Endothelial cell of umbilical vein (primary cell): ENCODE data around the gene ADAMTS6. TPM values are rescaled to one million over a fixed set of nuclear protein-coding genes. Genes with fewer than 3 reads are reported as not detected.
A peak's percentile ranks its signal among the peaks of the same experiment; 100 is the strongest.

Source experiments
- BruUV-seq: library from RNA; stranded (reverse); fragments of 400-500 nt; replicated peaks from 2 replicates; lab custom pipeline; 2021; lab: Mats Ljungman, UMichigan
- CTCF ChIA-PET: fragments of 300-600, 350-600 bp; sonication (Branson Sonifier 250); formaldehyde crosslinking; loops from one replicate; lab custom pipeline; 2021; ENCODE audit warnings: antibody characterized with exemption, inconsistent platforms; lab: Charles Lee
- POLR2A ChIA-PET: fragments of 300-600, 350-600 bp; sonication (Branson Sonifier 250); formaldehyde crosslinking; loops from one replicate; lab custom pipeline; 2021; ENCODE audit warnings: antibody characterized with exemption, inconsistent platforms; lab: Charles Lee
- DNase-seq: peaks from one replicate; pipeline ENCODE4 v3.0.0-alpha.2; 2011; ENCODE audit warnings: low read depth, low spot score
- FAIRE-seq: peaks from 2 replicates; lab custom pipeline; 2011; peaks lifted over from hg19 to GRCh38; lab: Jason Lieb, UNC
- H2AFZ ChIP-seq: 2 replicates; pipeline ENCODE4 v1.6.0; 2012; ENCODE audit warnings: low read depth, low read length, control low read depth, inconsistent platforms
- H3K27ac ChIP-seq: 2 replicates; pipeline ENCODE4 v1.5.1; 2011; ENCODE audit warnings: low read depth, mild to moderate bottlenecking, control low read depth, low read length, moderate library complexity; ENCODE audit not compliant: insufficient read depth
- H3K27me3 ChIP-seq, 2 experiments: 2 replicates each; pipeline versions ENCODE4 v1.6.0 to v1.6.1; 2011; ENCODE audit warnings: low read length in 2 of 2, mixed read lengths in 1 of 2; ENCODE audit not compliant: control insufficient read depth in 2 of 2, insufficient read depth in 2 of 2
- H3K36me3 ChIP-seq, 2 experiments: 2 replicates in 1 of 2; 3 replicates in 1 of 2; pipeline ENCODE4 v1.5.1; 2011; ENCODE audit warnings: low read length in 2 of 2, mild to moderate bottlenecking in 1 of 2, moderate library complexity in 1 of 2; ENCODE audit not compliant: control insufficient read depth in 2 of 2, insufficient read depth in 2 of 2; ENCODE audit errors: extremely low read depth in 1 of 2
- H3K4me1 ChIP-seq: 3 replicates; pipeline ENCODE4 v1.5.1; 2011; ENCODE audit warnings: mild to moderate bottlenecking, low read length; ENCODE audit not compliant: control insufficient read depth, insufficient read depth; ENCODE audit errors: extremely low read depth
- H3K4me2 ChIP-seq: 2 replicates; pipeline ENCODE4 v1.6.1; 2011; ENCODE audit warnings: low read length, control low read depth, mixed read lengths; ENCODE audit not compliant: insufficient read depth
- H3K4me3 ChIP-seq, 3 experiments: fragments of 200-600 bp in 1 of 3; sonication (generic), shearing (Covaris generic) in 1 of 3; replicated peaks in 1 of 3; 2 replicates each; pipeline ENCODE4 v1.5.1; 2011 to 2016; ENCODE audit warnings: control low read depth in 3 of 3, low read length in 3 of 3, mild to moderate bottlenecking in 2 of 3, inconsistent platforms in 1 of 3, low read depth in 1 of 3, moderate library complexity in 1 of 3; ENCODE audit not compliant: insufficient read depth in 1 of 3
- H3K79me2 ChIP-seq: 2 replicates; pipeline ENCODE4 v1.6.0; 2012; ENCODE audit warnings: low read length, inconsistent platforms; ENCODE audit not compliant: control insufficient read depth, insufficient read depth
- H3K9ac ChIP-seq: replicated peaks from 2 replicates; pipeline ENCODE3; 2011; ENCODE audit warnings: low read length, control low read depth; ENCODE audit not compliant: insufficient read depth; ENCODE audit errors: extremely low read depth
- H3K9me1 ChIP-seq: replicated peaks from 3 replicates; pipeline ENCODE4 v1.6.0; 2011; ENCODE audit warnings: mild to moderate bottlenecking, low read length; ENCODE audit not compliant: control insufficient read depth, insufficient read depth; ENCODE audit errors: extremely low read depth
- H3K9me3 ChIP-seq: replicated peaks from 2 replicates; pipeline ENCODE4 v1.5.1; 2012; ENCODE audit warnings: low read length, inconsistent platforms; ENCODE audit not compliant: control insufficient read depth, insufficient read depth
- H4K20me1 ChIP-seq: replicated peaks from 2 replicates; pipeline ENCODE3; 2011; ENCODE audit warnings: mild to moderate bottlenecking, low read length; ENCODE audit not compliant: control insufficient read depth, insufficient read depth; ENCODE audit errors: extremely low read depth
- EZH2 ChIP-seq: IDR thresholded peaks from 2 replicates; pipeline ENCODE4 v1.6.1; 2012; ENCODE audit warnings: borderline replicate concordance, low read depth, mild to moderate bottlenecking, moderate library complexity, low read length, inconsistent platforms; ENCODE audit not compliant: severe bottlenecking
- FOS ChIP-seq: IDR thresholded peaks from 2 replicates; pipeline ENCODE4 v1.6.1; 2011; ENCODE audit warnings: mild to moderate bottlenecking, low read length, moderate library complexity, borderline replicate concordance; ENCODE audit not compliant: insufficient read depth
- GATA2 ChIP-seq: IDR thresholded peaks from 2 replicates; pipeline ENCODE4 v1.7.0; 2011; ENCODE audit warnings: low read depth, mild to moderate bottlenecking, moderate library complexity, mixed read lengths, low read length; ENCODE audit not compliant: insufficient read length, insufficient read depth
- JUN ChIP-seq: IDR thresholded peaks from 2 replicates; pipeline ENCODE4 v1.6.1; 2011; ENCODE audit warnings: borderline replicate concordance, low read depth; ENCODE audit not compliant: insufficient read length, insufficient read depth
- MYC ChIP-seq: IDR thresholded peaks from one replicate; pipeline ENCODE4 v1.6.1; 2011; ENCODE audit warnings: mild to moderate bottlenecking, low read depth, low read length
- POLR2A ChIP-seq: IDR thresholded peaks from 2 replicates; pipeline ENCODE4 v1.6.1; 2012; ENCODE audit warnings: low read depth, mild to moderate bottlenecking, control low read depth, low read length
- POLR2AphosphoS5 ChIP-seq: IDR thresholded peaks from 2 replicates; pipeline ENCODE4 v1.6.1; 2012; ENCODE audit warnings: low read depth, mild to moderate bottlenecking, control low read depth, low read length, moderate library complexity; ENCODE audit not compliant: insufficient read depth
- dilution Hi-C: fragments of 300-500 bp; cut with MboI; formaldehyde crosslinking; loops from one replicate; pipeline ENCODE4 v1.15.0; 2019; ENCODE audit warnings: low sequenced_read_pairs; ENCODE audit not compliant: extremely low pct_ligation_motif_present
- intact Hi-C: fragments of 100-400 bp; cut with micrococcal nuclease; formaldehyde crosslinking; loops from one replicate; pipeline ENCODE4 v1.10.0; 2022
- polyA plus RNA-seq, 4 experiments: library from polyadenylated mRNA; depleted of rRNA in 3 of 4; stranded (reverse) in 3 of 4; unstranded in 1 of 4; fragments of >200 nt; gene quantifications; 2 replicates each; pipeline versions ENCODE4 v1.2.1 to v1.2.3, GENCODE V29; 2011 to 2012; ENCODE audit warnings: missing spikeins in 1 of 4
- total RNA-seq: library from RNA; stranded (reverse); gene quantifications from 2 replicates; pipeline ENCODE4 v1.2.3, GENCODE V29; 2021
- TF ChIP-seq, protein P1 (sequence below), 2 donors: IDR thresholded peaks; 1 replicate in 1 of 2; 2 replicates in 1 of 2; pipeline ENCODE4 v1.5.1; 2011; ENCODE audit warnings: low read length in 2 of 2, mild to moderate bottlenecking in 2 of 2, moderate library complexity in 2 of 2, control low read depth in 1 of 2, inconsistent platforms in 1 of 2, low read depth in 1 of 2; ENCODE audit not compliant: insufficient read depth in 1 of 2; ENCODE audit errors: extremely low read depth in 1 of 2
- TF ChIP-seq, protein P2 (sequence below): IDR thresholded peaks from 2 replicates; pipeline ENCODE4 v1.6.1; 2011; ENCODE audit not compliant: insufficient read depth, insufficient read length

The ADAMTS6 gene
- total and polyA plus RNA-seq, 2 donors (not counting 3 experiments of a cell fraction or from before 2014, with no cell fraction given), result 20.4 to 43.4 TPM

DNA sequence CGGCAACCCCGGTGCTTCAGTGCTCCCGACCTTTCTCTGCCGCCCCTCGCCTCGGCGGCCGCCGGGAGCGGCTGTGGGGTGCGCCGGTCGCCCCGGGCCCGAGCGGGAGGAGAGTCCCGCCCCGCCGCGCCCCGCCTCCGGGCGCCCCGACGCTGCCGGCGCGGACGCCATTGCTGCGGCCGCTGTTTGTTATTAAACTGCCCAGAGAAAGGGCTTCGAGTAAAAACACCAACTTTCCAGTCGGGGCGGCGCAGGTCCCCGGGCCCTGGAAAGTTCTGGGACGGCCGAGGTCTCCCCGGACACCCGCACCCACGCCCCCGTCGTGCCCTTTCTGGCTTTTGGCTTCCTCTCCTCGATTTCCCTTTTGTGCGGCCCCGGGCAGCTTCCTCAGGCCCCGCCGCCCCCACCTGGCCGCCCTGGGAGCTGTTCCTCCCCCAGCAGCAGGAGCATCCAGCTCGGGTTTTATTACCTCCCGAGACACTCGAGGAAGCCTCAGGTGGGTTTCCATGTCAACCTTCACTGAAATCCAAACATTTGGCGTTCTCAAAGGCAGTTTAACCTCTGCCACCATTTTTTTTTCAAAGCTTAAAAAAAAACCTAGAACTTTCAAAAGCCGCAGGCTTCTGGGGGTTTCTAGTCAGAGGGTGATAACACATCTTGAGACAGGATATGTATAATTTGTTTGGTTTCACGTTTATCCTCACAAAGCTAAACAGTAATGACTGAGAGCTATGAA, 378.6 kb downstream of the ADAMTS6 start:
- H3K9ac ChIP-seq, result peak overlapping the region; percentile 55
- peak overlapping the region; percentile 33 for H3K4me2 ChIP-seq
- intact Hi-C loops, result loop anchor here (2.0 kb wide), 2 partner anchors 96 to 292 kb away; no protein-coding TSS in a partner anchor
- FAIRE-seq (peak; percentile 21), DNase-seq (peak; percentile 74)
- no peaks in the 10 kb centered on the region for H3K36me3 ChIP-seq
- TSS peak; percentile 64 for BruUV-seq
- no peaks in the 10 kb centered on the region for H3K27me3 ChIP-seq
- H3K79me2 ChIP-seq, result no peaks in the 10 kb centered on the region
- peak overlapping the region; percentile 88 for H2AFZ ChIP-seq
- H3K9me1 ChIP-seq, result no peaks in the 10 kb centered on the region
- H3K4me3 ChIP-seq, result peak overlapping the region; percentile 13 to 57 (median 43)
- POLR2A ChIA-PET, result interaction anchor here (0.7 to 1.6 kb wide), 2 partner anchors 44 to 67 kb away, joined by 3 to 4 read pairs; no protein-coding TSS in a partner anchor
- H3K27ac ChIP-seq, result peak overlapping the region; percentile 63
- TF ChIP-seq GATA2 (no peak), JUN (no peak), MYC (no peak), EZH2 (no peak), FOS (no peak), POLR2AphosphoS5 (peak; percentile 55), POLR2A (peak; percentile 34)
- TF ChIP-seq, protein P1, sequence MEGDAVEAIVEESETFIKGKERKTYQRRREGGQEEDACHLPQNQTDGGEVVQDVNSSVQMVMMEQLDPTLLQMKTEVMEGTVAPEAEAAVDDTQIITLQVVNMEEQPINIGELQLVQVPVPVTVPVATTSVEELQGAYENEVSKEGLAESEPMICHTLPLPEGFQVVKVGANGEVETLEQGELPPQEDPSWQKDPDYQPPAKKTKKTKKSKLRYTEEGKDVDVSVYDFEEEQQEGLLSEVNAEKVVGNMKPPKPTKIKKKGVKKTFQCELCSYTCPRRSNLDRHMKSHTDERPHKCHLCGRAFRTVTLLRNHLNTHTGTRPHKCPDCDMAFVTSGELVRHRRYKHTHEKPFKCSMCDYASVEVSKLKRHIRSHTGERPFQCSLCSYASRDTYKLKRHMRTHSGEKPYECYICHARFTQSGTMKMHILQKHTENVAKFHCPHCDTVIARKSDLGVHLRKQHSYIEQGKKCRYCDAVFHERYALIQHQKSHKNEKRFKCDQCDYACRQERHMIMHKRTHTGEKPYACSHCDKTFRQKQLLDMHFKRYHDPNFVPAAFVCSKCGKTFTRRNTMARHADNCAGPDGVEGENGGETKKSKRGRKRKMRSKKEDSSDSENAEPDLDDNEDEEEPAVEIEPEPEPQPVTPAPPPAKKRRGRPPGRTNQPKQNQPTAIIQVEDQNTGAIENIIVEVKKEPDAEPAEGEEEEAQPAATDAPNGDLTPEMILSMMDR (IDR thresholded peaks at IDR 0.05; ENCODE audit: extremely low read depth in 1 of 2, insufficient read depth in 1 of 2, low read depth in 1 of 2, low read length in 2 of 2), result peak in 1 of 2 donors; percentile 36
- TF ChIP-seq, protein P2, sequence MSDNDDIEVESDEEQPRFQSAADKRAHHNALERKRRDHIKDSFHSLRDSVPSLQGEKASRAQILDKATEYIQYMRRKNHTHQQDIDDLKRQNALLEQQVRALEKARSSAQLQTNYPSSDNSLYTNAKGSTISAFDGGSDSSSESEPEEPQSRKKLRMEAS, result no peak
- dilution Hi-C loops, result no loop called here
- peaks cover 13% of the 10 kb centered on the region for H3K4me1 ChIP-seq
- CTCF ChIA-PET, result interaction anchor here (0.6 to 7.8 kb wide), 8 partner anchors 9 to 378 kb away, joined by 3 to 106 read pairs (median 3); partner anchors contain the start of gene ADAMTS6
- no peaks in the 10 kb centered on the region for H3K9me3 ChIP-seq
- no peaks in the 10 kb centered on the region for H4K20me1 ChIP-seq
